Measurements from ENCODE around the gene TANGO2.

GRCh38 chr22:20055654-20056053, 34.7 kb downstream of the TANGO2 start:
- TF ChIP-seq, protein P1, sequence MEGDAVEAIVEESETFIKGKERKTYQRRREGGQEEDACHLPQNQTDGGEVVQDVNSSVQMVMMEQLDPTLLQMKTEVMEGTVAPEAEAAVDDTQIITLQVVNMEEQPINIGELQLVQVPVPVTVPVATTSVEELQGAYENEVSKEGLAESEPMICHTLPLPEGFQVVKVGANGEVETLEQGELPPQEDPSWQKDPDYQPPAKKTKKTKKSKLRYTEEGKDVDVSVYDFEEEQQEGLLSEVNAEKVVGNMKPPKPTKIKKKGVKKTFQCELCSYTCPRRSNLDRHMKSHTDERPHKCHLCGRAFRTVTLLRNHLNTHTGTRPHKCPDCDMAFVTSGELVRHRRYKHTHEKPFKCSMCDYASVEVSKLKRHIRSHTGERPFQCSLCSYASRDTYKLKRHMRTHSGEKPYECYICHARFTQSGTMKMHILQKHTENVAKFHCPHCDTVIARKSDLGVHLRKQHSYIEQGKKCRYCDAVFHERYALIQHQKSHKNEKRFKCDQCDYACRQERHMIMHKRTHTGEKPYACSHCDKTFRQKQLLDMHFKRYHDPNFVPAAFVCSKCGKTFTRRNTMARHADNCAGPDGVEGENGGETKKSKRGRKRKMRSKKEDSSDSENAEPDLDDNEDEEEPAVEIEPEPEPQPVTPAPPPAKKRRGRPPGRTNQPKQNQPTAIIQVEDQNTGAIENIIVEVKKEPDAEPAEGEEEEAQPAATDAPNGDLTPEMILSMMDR (IDR thresholded peaks at IDR 0.05) = no peak
- TF ChIP-seq POLR2A (IDR thresholded peaks at IDR 0.05) = no peak
